ENCODE measurements around the gene TMEM267.
"Not testable (repeated sequence)": the region's sequence is repeated elsewhere in the genome, so short reads cannot be mapped to it uniquely, and the experiment has no call there.

DNA sequence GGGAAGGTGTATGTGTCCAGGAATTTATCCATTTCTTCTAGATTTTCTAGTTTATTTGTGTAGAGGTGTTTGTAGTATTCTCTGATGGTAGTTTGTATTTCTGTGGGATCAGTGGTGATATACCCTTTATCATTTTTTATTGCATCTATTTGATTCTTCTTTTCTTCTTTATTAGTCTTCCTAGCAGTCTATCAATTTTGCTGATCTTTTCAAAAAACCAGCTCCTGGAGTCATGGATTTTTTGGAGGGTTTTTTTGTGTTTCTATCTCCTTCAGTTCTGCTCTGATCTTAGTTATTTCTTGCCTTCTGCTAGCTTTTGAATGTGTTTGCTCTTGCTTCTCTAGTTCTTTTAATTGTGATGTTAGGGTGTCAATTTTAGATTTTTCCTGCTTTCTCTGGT lies 42.1 kb downstream of the TMEM267 start:
- TF ChIP-seq, protein P1, sequence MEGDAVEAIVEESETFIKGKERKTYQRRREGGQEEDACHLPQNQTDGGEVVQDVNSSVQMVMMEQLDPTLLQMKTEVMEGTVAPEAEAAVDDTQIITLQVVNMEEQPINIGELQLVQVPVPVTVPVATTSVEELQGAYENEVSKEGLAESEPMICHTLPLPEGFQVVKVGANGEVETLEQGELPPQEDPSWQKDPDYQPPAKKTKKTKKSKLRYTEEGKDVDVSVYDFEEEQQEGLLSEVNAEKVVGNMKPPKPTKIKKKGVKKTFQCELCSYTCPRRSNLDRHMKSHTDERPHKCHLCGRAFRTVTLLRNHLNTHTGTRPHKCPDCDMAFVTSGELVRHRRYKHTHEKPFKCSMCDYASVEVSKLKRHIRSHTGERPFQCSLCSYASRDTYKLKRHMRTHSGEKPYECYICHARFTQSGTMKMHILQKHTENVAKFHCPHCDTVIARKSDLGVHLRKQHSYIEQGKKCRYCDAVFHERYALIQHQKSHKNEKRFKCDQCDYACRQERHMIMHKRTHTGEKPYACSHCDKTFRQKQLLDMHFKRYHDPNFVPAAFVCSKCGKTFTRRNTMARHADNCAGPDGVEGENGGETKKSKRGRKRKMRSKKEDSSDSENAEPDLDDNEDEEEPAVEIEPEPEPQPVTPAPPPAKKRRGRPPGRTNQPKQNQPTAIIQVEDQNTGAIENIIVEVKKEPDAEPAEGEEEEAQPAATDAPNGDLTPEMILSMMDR (IDR thresholded peaks at IDR 0.05), result not testable (repeated sequence)
- TF ChIP-seq, protein P2, sequence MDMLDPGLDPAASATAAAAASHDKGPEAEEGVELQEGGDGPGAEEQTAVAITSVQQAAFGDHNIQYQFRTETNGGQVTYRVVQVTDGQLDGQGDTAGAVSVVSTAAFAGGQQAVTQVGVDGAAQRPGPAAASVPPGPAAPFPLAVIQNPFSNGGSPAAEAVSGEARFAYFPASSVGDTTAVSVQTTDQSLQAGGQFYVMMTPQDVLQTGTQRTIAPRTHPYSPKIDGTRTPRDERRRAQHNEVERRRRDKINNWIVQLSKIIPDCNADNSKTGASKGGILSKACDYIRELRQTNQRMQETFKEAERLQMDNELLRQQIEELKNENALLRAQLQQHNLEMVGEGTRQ (CRISPR knock-in tag; IDR thresholded peaks at IDR 0.05), result not testable (repeated sequence)
- TF ChIP-seq, protein P3, sequence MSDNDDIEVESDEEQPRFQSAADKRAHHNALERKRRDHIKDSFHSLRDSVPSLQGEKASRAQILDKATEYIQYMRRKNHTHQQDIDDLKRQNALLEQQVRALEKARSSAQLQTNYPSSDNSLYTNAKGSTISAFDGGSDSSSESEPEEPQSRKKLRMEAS (CRISPR knock-in tag; IDR thresholded peaks at IDR 0.05), result not testable (repeated sequence)
- TF ChIP-seq NFE2L1, TEAD4, CREB1 (CRISPR knock-in tag; IDR thresholded peaks at IDR 0.05): not testable (repeated sequence)

Measured in WTC11 (cell line).